Fibroblast of skin of scalp (primary cell): ENCODE data around the gene EDRF1.

Experiments
- DNase-seq: peaks from one replicate; pipeline ENCODE4 v3.0.0-alpha.2; 2013

EDRF1 gene

GRCh38 chr10:125762692-125763648, 43.5 kb downstream of the EDRF1 start:
- no peak for DNase-seq

- DNase-seq, result no peak
Measured at GRCh38 chr10:125765835-125766234, 46.3 kb downstream of the EDRF1 start.

DNA sequence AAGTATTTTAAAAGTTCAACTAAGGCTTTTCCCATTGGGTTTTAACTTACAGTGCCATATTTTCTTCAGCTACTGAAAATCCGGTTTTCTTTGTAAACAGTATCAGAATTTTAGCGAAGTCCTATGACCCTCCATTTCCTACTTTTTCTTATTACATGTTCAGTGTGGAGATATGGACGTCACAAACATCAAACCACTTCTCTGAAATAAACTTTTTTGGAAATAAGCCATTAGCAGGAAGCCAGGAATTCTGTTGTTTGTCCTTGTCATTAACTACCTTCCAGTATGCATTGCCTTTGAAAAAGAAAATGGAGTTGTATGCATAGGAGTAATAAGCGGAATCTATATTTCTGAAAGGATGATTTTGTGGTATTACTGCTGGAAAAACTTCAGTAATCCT, 47.0 kb downstream of the EDRF1 start:
- DNase-seq, result no peak

- peak; percentile 48 for DNase-seq
Measured at GRCh38 chr10:125768219-125768855, 48.8 kb downstream of the EDRF1 start.

DNA sequence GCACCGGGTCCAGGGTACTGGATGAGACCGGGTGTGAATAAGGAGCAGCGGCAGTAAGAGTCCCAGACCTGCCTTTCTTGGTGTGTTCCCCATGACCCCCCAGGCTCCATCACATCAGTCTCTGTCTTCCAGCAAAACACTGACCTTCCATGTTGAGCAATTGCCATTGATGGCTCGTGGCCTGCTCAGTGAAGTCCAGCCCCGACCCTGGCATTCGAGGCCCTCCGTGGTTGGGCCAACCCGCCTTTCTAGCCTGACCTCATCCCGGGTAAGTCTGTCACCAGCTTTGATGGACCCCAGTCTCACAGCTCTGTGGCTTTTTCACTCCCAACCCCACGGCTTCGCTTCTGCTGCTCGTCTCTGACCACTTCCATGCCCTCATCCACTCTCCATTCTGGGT, 49.7 kb downstream of the EDRF1 start:
- DNase-seq, result no peak

DNA sequence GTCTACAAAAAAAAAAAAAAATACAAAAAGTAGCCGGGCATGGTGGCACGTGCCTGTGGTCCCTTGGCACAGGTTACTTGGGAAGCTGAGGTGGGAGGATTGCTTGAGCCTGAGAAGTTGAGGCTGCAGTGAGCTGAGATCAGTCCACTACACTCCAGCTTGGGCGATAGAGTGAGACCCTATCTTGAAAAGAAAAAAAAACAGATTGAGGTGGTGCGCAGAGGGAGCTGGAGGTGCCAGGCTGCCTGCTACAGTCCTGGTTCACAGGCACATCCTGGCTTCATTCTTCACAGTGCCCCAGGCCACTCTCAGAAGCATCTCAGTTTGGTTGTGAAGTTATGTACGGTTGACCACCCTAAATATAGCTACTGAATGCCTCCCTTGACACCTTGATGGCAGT, 51.3 kb downstream of the EDRF1 start:
- DNase-seq, result no peak

DNA sequence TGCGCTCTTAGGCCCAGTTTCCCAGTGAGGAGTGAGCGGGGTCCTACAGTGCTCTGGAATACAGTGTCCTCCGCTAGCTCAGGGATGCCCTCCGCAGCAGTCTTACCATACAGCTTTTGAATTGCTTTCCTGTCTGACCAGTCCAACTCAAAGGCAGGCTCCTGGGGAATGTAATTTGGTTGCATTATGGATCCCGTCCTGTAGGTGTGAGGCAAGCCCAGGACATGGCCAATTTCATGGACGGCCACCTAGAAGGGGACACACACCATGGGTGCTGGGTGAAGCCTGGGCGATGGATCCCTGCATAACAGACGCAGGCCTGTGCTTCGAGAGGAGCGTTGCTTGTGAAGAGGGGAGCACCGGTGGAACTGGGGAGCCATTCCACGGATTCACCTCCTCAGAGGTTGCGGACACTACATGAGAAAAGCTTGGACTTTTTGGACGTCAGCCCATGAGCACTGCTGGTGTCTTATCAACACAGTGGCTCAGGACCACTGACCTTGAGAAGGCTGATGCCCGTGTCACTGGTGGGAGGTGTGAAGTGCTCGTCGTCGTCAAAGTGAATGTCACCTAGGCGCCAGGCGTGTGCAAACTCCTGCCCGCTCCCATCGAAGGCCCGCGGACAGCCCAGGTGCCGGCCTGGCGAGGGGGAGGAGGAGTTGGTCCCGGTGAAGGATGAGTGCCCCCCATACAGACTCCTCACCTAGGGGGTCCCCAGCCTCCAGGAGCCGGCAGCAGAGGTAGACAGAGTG, 52.8 kb downstream of the EDRF1 start:
- DNase-seq, result no peak

DNA sequence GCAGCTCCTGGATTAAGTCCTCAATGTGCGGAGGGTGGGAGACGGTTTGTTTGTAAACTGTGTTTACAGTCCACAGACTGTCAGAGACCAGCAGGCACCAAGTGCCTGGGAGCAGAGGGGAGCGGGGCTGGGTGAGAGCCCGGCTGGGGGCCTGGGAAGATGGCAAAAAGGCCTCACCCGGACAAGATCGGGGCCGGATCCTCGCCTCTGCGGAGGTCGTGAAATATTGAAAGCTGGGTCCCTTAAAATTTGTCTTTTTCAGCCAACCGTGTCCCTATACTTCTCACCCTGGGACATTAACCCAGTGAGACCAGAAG, 53.3 kb downstream of the EDRF1 start:
- DNase-seq, result no peak

DNA sequence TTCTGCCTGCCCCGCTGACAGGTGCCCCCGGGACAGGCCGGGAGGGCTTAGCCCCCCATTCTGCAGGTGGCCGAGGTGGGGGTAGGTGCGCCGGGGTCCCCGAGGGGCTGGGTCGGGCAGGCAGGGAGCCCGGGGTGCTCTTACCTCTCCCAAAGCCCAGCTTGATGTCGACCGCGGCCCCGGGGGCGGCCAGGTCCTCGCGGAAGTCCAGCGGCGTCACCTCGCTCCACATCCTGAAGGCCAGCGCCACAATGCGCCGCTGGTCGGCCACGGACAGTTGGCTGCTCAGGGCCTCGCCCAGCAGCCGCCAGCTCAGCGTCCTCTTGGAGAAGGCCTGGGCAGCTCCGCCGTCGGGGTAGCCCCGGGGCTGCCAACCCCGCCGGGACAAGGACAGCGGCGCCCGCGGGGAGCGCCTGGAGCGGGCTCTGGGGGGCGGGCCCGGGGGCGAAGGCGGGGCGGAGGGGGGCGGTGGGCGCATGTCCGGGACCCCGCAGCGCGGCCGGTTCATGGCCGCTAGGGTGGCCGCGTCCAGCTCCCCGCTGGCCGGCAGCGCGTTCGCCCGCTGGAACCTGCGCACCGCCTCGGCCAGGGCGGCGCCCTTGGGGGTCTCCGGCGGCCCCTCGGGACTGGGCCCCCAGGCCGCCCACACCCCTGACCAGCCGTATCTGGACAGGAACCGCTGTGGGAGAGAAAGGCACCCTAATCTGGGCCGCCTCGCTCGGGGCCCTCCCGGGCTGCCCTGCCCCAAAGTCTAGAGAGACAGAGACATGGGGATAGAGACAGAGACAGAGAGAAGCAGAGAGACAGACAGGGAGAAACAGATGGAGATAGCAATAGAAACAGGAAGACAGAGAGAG, 54.4 kb downstream of the EDRF1 start:
- DNase-seq, result no peak

DNA sequence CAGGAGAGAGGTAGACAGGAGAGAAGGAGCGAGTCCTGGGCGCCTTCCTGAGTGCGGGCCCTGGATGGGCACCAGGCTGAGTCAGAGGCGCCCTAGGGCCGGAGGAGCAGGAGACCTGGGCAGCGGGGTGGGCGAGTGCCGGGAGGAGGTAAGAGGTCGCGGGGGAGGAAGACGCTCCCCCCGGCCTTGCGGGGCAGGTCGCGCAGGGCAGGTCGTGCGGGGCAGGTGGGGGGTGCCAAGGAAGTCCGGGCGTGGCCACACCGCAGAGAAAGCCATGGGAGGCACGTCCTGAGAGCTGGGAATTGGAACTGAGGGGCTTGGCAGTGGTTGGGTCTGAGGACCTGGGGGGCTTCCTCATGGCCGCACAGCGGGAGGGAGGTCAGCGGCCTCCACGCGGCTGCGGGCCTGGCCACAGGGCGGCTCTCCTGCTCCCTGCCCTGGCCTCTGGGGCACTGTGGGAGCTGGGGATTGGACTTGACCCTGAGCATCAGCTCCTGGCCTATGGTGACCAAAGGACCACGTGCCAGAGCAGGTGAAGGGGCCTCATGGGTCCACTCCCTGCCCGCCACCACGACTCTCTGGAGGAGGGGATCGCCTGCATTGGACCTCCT, 55.2 kb downstream of the EDRF1 start:
- DNase-seq, result no peak

GRCh38 chr10:125775491-125776106, 56.1 kb downstream of the EDRF1 start, which contains the start of gene MMP21:
TSS of gene MMP21 (minus strand) at chr10:125775821. CDS start at chr10:125775821, 0 bp downstream.
- no peak for DNase-seq

GRCh38 chr10:125777806-125778205, 58.3 kb downstream of the EDRF1 start:
- no peak for DNase-seq

GRCh38 chr10:125778556-125778955, 59.0 kb downstream of the EDRF1 start:
- no peak for DNase-seq

DNA sequence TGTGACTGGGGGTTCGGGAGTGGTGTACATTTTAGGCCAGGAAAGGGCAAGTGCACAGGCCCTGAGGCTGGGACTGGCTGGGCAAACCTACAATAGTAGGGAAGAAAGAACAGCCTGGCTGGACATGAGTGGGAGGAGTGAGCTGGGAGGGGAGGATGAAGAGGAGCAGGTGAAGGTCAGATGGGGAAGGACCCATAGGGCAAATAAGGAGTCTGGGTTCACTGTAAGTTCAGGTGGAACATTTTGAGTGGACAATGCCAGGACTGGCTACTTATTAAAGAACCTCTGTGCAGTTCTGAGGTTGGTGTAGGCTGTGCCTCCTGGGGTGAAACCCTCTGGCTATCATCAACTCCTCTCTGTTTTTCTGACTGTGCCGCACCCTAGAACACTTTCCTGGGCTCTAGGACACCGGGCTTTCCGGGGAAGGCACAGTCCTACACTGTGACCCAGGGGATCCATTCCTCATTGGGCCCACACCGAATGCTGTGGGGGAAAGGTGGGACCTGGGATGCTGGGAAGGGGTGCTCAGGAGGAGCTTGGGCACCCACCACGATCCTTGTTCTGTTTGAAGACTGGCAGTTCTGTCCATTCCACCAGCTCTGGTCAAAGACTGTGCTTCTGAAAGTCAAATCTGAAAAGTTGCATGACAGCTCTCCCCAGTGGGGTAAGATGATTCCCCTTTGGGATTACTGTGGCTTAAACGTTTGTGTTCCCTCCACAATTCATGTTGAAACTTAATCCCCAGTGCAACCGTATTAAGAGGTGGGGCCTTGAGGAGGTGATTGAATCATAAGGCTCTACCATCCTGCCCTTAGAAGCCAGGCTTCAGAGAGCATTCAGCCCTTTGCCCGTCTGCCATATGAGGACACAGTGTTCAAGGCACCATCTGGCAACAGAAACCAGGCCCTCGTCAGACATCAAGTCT, 60.2 kb downstream of the EDRF1 start:
- no peak for DNase-seq

DNA sequence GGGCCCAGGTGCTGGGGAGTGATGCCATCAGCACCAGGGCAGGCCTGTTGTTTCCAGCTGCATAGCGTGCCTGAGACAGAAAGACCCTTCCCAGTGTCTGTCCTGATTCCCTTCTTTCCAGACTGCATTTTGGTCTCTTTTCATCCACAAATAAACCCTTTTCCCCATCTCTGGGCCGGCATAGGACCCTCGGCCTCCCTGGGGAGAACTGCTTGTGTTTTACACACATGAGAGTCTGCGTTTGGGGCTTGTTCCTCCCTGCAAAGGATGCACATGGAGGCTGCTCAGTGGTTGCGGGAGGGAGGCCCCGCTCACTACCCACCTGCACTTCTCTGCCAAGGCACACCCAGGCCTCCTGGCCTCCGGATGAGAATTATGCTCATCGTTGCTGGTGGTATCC, 61.9 kb downstream of the EDRF1 start:
- DNase-seq, result no peak

DNA sequence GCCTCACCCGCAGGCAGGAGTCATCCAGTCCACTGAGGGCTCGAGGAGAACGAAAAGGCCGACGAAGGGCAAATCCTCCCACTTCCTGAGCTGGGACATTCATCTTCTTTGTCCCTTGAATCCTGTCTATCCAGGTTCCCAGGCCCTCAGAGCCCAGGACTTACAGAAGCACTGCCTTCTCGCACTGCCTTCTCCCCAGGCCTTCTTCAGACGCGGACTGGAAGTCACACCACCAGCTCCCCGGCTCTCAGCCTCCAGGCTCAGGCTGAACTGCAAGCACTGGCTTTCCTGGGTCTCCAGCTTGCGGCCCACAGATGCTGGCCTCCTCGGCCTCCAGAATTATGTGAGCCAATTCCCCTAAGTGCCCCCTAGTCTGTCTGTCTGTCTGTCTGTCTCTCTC, 62.5 kb downstream of the EDRF1 start:
- DNase-seq, result no peak

- peak; percentile 19 for DNase-seq
Measured at GRCh38 chr10:125782616-125783015, 63.1 kb downstream of the EDRF1 start.

DNA sequence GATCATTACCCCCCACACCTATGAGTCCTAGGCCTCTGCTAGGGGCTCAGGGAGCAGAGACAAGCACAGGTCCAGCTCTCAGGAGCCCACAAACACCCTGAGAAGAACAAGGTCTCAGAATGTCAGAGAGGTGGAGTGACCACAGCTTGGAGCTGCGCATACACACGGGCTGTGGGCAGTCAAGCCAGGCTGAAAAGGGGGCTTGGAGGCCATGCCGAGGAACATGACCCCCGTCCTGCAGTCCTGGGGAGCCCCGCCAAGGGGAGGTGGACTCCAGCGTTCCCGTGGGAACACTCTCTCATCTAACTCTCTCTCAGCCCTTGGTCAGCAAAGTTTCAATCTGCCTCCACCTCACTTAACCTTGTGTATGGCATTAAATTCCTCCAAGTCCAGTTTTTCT, 63.9 kb downstream of the EDRF1 start:
- no peak for DNase-seq

GRCh38 chr10:125783957-125784356, 64.4 kb downstream of the EDRF1 start:
- no peak for DNase-seq

- DNase-seq, result no peak
Measured at GRCh38 chr10:125785791-125786190, 66.3 kb downstream of the EDRF1 start.
